NCI-H2107 treated with DMSO at 0.1 percent for 48 hours (cell line): ENCODE measurements around the gene RAB17.
A peak's percentile ranks its signal among the peaks of the same experiment; 100 is the strongest.

Experiments
- DNase-seq: peaks from one replicate; lab custom pipeline; 2025; ENCODE audit not compliant: unreplicated experiment; lab: John Stamatoyannopoulos, UW

Gene RAB17

DNA sequence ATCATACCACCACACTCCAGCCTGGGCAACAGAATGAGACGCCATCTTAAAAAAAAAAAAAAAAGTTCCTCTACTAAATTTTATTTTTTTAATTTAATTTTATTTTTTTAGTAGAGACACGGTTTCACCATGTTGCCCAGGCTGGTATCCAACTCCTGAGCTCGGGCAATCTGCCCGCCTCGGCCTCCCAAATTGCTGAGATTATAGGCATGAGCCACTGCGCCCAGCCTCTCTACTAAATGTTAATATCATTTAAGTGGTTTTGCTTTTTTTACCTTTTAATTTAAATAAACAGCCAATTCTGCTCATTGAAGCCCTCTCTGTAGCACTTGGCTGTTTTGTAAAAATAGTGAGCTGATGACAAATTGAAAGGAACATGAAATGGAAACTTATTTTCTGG is 9.2 kb downstream of the RAB17 start:
- no peak for DNase-seq

DNA sequence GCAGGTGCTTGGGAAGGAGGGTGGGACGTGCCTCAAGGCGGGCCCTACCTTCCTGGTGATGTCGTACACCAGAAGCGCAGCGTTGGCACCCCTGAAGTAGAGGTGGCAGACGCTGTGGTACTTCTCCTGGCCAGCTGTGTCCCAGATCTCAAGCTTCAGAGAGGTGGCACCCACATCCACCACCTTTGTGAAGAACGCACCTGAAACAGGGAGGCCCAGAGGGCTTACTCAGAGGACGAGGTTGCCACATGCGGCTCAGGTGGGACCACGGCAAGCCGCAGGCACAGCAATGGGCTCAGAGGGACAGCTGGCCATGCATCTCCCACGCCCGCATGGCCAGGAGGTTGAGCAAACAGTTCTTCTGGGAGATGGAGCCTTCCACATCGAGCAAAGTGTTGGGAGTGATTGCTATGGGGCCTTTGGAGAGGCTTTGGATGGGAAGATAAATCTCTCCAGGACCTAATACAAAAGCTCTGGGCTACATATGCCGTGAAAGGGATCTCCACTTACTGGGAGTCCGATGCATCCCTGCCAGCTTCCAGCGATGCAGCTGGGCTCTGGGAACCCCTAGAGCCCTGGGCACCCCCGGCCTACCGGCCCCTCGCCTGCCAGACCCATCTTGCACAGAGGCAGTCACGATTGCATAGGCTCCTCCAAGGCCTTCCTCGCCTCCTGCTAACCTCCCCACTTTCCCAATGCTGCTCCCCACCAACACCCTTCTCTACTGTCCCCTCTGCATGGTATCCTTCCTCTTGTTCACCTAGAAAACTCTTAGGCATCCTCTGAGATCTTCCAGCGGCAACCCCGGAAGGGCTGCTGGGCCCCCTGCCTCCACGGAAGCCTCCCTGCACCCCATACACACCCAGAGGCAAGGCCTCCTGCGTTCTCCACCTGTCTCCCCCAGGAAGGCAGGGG is 12.3 kb downstream of the RAB17 start:
- DNase-seq: no peak

DNA sequence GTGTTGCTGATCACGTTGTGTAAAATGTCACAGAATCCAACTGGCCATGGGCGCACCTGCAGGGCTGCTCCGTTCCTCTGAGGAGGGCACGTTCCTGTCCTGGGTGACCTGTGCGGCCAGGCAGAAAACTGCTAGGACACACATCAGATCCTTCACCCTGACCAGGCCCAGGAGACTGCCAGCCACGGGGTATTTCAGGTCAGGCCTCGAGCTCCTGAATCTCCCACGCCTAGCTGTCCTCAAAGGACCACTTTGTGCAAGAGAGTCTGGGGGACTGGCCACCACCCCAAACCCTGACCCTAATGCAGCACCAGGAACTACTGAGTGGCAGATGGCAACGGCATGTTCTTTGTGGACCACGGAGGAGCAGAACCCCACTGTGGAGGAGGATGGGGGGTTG is 13.1 kb downstream of the RAB17 start:
- no peak for DNase-seq

DNA sequence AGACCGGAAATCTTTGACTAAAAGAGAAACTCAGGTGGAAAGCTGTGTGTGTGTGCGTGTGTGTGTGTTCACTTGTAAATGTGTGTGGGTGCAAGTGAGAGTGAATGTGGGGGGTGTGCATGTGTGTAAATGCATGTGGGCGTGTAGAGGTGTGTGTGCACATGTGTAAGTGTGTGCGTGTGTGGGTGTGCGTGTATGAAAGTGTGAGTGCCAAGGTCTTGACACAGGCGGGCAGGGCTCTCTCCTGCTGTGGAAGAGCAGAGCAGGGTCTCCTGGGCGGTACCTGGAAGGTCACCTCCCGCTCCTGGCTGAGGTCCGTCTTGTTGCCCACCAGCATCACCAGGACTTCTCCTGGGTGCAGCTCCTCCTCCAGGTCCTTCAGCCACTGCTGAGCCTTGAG is 13.6 kb downstream of the RAB17 start:
- DNase-seq: no peak

DNA sequence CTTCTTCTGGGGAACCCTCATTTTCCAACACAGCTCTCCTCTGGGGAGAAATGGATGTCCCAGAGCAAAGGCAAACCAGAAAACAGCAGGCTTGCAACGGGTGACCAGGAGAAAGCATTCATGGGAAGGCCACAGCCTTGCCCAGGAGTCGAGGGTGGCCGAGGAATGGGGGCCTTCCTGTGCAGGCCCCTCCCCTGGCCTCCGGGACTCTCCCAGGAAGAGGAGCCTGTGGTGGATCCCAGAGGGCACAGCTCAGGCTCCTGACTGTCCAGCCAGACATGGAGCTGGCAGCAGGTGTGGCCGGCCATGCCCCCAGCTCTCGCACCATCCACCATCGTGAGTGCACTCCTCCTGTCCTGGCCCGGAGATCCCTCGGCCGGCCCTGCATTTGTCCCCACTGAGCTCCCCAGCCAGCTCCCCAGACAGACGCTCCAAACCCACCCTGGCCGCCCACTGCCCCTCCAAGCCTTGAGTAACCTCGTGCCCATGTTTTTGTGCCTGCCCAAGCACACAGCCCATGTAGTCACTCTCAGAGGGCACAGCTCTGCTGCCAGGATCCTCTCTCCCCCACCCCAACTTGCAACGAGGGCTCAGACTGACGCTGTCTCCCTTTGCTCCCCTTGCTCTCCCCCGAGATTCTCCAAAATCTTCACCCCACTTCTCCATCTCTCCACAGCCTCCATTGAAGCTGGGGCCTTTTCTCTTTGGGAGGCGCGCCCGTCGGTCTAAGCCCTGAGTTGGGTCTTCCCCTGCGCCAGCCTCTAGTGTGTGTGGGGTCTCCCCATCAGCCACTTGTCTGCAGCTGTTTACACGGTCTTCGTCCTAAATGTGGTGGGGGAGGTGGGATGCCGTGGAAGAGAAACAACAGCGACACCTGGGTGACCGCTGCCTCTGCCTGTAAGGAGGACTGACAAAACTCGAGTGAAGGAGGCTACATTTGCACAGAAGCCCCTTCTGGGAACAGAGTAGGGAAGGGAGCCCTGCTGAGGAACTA is 14.4 kb downstream of the RAB17 start:
- DNase-seq: no peak

DNA sequence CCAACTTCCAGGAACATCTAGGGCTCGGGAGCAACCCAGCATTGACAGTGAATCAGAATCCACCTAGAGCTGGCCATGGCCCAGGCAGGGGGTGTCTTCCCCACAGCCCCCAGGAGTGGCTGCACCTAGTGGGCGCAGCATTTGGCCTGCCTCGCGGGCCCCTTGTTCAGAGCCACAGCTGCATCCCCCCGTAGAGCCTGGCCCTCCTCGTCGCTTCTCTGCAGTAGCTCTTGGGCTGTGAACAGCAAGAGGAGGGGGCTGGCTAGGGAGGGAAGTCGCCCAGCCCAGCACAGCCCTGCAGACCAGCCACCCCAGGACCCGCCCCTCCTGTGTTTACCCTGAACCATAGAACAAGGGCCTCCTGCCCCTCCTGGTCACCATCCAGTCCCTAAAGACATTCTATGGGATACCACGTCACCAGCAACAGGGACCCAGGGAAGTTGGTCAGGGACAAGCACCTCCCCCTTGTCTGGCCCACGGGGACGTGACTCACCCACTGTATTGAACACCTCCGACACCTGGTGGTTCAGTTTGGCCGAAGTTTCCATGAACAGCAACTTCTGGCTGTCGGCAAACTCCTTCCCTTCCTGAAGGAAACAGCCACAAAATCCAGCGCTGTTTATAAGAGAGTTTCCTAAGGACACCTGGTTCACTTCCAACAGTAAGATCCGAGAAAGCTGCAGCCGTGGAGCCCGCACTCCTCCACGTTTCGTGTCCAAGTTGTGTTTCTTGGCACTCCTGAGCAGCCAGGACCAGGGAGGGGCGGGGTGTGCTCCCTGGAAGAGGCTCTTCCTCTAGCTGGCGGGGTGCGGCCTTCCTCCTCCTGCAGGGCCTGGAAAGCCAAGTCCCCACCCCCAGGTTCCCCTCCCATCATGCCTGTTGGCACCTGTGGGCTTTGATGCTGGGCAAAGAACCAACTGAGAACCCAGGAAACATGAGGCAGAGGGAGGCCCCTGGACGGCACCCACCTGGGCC is 15.4 kb downstream of the RAB17 start:
- DNase-seq: no peak

DNA sequence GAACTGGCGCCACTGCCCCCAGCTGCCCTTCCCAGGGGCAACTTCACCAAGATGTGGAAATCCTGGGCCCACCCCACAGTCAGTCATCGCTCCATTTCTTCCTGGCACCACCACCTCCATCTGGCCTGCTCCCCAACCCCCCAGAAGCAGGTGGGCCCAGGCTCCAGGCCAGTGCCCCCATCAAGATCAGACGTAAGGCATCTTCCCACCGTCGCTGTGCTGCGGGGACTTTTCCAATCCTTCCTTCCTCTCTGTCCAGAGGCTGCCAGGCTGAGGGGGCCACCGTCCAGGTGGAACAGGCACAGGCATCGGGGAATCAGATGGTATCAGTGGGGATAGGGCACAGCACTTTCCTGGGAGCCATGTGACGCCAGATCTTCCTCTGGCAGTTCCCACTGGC is 16.1 kb downstream of the RAB17 start:
- DNase-seq: no peak

DNA sequence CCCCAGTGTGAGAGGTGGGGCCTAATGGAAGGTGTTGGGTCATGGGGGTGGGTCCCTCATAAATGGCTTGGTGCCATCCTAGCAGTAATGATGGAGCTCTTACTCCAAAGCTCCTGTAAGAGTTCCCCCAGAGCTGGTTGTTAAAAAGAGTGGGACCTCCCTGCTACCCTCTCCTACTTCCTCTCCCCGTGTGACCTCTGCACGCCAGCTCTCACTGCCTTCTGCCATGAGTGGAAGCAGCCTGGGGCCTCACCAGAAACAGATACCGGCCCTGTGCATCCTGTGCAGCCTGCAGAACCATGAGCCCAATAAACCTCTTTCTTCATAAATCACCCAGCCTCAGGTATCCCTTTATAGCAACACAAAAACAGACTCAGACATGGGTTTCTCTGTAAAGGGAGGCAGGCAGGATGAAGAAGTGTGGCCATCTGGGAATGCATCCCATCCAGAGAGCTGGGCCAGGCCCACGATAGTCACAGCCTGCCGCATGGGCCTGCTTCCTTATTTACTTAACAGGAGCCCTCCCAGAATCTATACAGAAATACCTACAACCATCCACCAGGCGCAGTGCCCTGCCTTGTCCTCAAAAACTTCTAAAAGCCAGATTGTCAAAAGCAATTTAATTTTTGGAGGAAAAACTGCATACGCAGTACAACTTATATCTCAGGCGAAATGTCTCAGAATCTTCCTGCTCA is 16.7 kb downstream of the RAB17 start:
- DNase-seq: no peak

DNA sequence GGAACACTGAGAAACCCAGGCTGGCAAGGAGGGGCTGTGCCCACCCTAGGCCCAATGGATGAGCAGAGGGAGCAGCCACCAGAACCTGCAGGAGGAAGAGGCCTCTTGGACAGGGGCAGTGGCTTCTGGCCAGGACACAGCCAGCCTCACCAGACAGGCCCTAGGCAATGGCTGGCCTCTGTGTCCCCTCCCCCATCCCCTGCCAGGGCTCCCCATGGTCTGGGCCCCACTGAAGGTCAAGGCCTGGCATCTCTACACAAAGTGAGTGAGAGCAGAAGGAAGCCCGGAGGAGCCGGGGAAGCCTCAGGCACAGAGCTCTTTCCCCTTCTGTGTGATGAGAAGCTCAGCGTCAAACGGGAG is 17.8 kb downstream of the RAB17 start:
- DNase-seq: no peak

DNA sequence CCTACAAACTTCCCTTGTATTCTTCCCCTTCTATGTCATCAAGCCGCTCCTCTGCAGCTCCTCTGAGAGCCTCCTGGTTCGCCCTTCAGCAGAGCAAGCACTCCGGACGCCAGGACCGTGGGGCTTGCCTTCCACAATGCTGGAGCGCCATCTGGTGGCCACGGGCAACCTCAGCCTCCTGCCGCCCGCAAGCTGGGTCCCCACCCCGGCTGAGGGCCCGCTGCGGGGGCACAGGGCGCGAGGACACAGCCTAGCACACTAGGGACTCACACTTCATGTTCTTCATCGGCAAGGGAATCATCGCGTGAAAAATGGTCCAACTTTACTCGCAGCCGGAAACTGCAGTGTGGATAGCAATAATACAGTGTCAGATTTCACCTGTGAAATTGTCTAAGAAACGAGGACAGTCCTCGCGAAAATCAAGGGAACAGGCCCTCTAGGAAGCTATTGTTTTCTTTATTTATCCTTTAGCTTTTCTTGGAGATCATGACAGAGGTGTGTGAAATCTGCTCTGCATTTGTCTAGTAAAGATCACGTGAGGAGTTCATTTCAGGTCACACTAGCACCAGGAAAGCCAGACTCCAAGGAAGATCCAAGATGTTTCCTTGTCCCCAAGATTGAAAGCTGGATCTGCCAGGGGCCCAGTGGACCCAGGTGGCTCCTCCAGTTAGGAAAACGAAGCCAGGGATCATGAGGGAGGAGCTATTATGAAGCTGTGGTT is 18.4 kb downstream of the RAB17 start:
- peak; percentile 28 for DNase-seq

DNA sequence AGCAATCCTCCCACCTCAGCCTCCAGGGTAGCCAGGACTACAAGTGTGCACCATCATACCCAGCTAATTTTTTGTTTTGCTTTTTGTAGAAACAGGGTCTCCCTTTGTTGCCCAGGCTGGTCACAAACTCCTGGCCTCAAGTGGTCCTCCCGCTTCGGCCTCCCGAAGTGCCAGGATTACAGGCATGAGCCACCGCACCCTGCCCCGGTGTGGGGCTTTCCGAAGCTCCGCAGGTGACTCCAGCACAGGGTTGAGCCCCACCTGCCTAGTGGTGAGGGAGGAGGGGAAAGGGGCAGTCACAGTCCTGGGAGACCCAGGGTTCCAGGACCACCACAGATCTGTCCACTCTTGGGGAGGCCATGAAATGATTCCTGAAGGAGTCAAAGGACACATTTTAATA is 19.0 kb downstream of the RAB17 start:
- DNase-seq: no peak

DNA sequence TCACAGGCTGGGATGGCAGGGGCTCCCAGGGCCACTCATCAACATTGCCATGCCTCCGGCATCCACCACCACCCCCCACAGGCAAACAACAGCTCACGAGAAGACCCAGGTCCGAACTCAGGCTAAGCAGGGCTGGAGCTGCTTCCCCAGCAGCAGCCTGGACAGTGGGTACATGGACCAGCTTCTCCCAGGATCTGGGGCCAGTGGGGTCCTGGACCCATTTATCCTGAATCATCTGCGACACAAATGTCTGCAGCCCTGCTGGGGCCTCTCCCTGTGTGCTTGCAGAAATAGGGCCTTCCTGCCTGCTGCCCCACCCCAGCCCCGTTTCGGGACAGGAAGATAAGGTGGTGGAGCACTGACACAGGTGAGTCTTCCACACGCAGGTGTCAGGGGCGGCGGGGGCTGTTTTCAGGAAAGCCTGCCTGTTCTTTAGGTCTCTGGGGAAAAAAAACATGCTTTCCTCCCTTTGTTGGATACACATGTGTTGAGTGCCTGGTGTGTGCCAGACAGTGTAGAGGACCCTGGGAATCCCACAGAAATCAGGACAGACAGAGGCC is 19.7 kb downstream of the RAB17 start:
- no peak for DNase-seq

DNA sequence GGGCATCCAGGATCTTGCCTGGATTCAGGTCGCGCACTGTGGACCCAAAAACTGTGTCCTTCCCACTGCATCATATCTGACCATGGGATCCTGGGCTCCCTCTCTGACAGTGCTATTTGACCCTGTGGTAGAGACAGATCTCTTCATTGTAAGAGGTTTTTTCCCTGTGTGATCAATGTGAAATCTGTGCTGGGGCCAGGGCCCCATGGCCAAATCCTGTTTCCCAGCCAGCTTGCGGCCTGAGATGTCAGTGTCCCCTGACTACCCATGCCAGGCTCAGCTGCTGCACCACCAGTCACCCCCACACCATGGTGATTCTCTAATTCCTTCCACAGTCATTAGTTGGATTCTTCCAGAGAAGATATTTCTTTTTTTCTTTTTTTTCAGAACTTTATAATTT is 20.6 kb downstream of the RAB17 start:
- no peak for DNase-seq

DNA sequence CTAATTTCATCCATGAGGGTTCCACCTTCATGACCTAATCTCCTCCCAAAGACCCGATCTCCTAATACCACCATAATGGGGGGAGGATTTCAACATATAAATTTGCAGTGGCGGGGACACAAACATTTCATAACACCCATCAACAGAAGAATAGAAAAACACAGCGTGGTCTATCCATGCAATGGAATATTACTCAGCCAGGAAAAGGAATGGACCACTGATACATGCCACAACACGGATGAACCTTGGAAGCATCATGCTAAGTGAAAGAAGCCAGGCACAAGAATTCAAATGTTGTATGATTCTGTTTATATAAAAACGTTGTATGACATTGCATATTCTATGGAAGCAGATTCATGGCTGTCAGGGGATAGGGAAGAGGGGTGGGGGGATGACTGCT is 21.5 kb downstream of the RAB17 start:
- DNase-seq: no peak

DNA sequence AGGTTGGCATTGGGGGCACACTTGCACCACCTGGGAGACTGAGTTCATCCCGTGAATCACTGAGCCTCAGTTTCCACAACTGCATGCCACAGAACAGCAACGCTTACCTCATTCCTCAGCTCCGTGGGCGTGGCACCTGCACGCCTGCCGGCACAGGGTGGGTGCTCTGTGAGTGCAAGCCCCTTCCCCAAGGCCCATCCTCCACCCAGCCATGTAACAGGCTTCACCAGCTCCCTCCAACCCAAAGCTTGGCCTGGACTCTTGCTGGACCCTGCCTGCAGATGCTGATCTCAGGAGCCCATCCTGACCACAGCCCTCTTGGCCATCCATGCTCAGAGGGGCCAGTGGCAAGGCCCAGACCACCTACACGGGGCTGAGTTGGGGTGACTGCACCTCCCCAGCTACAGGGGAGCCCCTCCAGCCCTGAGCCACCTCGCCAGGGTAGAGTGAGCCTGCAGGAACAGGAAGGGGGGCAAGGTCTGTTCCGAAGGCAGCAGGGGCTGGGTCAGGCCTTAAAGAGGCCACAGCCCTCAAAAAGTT is 22.3 kb downstream of the RAB17 start:
- DNase-seq: no peak

DNA sequence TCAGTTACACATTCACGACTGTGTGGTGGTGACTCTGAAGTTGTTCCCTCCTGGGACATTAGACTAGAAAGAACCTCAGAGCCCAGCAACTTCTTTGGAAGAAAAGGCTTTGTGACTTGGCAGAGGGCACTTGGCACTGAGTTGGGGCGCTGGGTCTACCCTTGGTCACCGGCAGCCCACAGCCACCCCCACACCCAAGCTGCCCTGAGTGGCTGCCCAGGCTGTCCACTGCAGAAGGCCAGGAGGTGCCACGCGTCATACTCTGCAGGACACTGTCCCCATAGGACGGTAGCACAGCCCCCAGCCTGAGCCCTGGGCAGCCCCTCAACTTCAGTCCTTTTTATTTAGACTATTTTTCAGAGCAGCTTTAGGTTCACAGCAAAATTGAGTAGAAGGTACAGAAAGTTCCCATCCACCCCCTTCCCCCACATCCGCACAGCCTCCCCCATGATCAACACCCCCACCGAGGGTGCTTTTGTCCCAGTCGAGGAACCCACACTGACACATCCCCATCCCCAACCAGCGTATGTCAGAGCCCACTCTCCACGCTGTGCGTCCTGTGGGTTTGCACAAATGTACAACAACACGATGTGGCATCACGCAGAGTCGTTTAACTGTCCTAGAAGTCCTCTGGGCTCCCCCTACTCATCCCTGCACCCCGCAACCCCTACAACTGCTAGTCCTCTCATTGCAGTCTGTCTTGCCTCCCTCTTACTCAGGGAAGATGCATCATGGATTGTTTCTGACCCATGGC is 23.1 kb downstream of the RAB17 start:
- DNase-seq: no peak

DNA sequence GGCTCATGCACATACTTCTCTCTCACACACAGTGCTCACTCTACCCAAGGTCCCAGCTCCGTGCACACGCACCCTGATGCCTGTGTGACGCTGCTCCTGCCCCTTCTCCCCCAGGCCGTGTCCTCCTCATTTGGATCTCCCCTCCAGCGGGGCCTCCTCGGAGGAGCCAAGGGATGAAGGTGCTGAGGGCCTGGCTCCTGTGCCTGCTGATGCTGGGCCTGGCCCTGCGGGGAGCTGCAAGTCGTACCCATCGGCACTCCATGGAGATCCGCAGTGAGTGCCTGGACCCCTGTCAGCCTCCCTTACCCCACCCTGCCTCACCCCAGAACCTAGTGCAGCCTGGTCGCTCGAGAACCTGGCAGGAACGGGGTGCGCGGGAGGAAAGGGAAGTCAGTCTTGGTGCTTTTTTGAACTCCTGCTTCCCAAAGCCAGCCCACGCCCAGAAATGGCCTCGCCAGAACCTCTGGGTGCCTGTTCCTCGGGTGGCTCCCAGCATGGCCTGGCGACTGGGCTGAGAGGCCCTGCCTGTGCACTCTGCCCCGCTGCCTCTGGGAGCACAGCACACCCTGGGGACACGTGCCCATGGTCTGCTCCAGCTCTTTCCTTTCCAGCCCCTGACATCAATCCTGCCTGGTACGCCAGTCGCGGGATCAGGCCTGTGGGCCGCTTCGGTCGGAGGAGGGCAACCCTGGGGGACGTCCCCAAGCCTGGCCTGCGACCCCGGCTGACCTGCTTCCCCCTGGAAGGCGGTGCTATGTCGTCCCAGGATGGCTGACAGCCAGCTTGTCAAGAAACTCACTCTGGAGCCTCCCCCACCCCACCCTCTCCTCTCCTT is 23.9 kb downstream of the RAB17 start, which contains the start of gene PRLH:
Gene PRLH, plus strand, starts transcription at position 174 of the 835 bp plus-strand sequence. Its CDS starts 0 bp downstream, at position 174.
- DNase-seq: no peak
